ENCODE measurements around the gene HAND2.

Gene HAND2

DNA sequence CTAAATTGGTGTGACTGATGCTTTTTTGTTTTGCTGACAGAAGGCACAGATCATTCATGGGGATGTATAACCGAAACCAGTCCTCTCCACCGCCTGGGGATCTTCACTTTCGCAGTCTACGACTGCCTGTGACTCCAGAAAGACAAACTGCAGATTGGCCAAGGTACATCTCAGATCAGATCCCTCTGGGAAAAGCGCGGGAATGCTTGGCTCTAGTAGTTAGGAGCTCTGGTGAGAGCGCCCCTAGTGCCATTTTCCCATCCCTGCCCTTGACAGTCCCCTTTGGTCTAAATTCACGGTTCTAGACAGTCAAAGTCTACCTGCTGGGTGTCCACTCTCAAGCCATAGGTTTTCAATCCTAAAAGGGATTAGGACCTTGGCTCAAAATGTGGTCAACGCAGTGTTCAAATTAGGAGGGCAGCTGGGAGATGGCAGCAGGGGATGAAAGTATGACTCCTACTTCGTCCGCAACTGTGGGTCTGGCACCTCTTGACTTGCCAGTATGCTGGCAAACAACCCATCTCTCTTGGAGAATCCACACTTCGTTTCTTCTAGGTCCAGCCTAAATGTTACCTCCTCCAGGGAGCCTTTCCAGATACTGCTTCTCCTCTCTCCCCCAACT lies 6.9 kb upstream of the HAND2 start:
- no peak for DNase-seq

DNA sequence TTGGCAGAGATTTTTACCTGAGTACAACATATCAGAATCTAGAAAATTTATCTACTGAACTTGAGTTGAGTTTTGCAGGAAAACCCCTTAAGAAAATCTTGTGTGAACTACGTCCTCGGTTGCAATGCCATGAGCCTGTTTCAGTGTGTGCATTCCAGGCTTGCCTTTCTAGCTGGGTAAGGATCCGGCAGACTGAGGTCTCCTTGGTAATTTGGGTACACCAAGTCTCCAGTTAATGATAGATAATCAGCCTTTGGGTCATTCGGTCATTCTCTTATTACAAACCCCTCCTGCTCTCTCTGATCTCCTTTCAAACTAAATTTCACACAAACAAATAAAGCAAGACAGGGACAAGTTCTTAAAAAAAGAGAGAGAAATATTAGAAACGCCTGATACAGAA lies 5.9 kb upstream of the HAND2 start:
- DNase-seq: no peak

DNA sequence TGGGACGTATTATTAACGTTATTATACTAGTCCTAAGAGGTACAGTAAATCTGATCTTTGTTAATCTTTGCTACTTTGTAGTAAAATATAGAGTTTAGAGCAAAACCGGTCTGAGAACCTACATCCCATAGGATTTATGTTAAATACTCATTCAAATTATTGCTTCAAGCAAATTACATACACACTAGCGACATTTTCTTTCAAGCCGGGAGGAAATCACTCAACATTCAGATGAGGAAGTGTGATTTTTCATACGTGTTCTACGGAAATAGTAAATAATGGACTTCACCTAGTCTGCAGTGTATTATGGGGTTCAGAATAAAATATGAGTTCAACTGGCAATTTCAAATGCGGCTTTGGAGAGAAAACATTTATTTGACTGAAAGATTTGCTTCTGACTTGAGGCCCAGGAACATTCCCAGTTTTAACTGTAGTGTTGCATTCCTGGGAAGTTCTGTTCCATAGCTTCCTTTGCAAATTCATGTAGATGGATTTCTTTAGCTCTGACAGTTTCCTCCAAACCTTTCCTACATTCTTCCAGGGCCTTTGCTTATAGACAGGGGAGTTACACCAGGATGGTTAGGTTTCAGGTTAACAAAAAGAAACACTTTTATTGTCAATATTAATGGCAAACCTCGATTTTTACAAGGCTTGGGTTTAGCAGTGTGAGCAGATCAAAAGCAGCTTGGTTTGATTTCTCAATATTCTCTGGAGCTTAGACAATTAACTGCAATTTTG lies 5.3 kb upstream of the HAND2 start:
- DNase-seq: no peak

- DNase-seq: no peak
Measured at GRCh38 chr4:173534434-173534833, 4.4 kb upstream of the HAND2 start.

- no peak for DNase-seq
Measured at GRCh38 chr4:173532725-173533511, 2.9 kb upstream of the HAND2 start.

DNA sequence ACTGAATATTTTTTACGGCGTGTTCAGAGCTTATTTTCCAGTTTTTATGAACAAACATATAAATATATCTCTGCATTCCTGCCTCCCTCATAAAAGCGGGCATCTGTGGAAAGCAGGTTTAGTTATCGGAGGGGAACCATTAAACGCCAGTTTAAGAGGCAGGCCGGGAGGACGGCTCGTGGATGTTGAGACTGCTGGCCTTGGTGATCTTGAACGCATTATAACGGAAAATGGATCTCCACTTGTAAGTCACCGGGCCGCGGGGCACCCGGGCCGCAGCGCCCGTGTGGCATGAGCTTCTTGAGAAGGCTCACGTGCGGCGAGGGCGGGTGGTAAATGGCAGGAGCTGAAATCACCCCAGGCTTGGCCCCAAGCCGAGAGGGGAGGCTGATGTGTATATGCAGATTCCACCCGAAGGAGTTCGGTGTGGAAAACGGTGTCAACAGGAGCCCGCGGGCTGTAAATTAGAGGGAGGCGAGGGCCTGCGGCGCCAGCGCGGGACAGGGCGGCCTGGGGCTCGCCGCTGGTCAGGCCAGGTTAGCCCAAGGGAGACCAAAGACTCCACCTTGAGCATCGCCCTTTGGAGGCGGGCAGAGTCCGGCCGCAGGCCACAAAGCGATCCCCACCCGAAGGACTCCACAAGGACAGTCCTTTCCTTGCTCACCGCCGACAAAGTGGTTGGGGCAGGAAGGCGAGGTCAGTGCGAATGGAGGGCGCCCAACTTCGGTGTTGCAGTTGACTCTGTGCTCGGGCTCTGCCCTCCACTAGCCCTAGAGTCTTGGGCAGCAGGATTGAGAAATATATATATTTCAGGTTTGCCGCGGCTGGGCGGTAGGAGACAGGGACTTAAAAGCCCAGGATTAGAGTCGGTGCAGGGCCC lies 1.3 kb upstream of the HAND2 start:
- no peak for DNase-seq

DNA sequence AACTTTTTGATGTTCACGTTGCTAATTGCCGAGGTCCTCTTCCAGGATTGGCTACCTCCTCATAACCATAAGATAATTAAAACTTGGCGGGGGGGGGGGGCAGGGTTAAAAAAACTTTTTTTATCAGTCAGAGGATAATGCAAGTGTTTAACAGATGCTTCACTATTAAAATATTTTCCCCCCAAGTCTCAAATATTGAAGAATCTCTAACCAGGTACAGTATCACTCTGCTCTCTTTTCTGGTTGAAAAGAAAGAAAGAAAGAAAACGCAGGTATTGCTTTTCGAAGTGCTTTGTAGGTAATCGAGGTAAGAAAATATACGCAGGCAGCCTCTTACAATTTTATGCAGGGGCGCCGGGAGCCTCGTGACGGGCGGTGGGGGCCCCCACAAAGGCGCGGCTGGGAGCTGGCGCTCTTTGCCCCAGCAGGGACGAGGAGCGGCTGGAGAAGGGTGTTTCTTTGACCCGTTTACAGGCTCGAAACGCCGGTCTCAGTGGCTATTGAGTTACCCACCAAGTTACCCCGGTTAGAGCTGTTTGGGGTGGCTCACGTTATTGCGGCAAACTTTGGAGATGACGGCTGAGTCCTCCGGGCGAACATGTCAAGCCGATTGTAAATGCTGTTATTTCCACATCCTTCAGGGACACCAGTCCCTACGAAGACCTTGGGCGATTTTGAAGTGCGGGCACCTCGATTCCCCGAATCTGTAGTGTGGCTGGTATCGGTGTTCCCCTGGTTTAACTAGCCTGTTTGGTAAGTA lies 477 bp upstream of the HAND2 start:
- DNase-seq: no peak

GRCh38 chr4:173528378-173529321 lies 1.4 kb downstream of the HAND2 start:
- no peak for DNase-seq

GRCh38 chr4:173527103-173527891 lies 2.7 kb downstream of the HAND2 start:
- no peak for DNase-seq

- no peak for DNase-seq
Measured at GRCh38 chr4:173526724-173527102, 3.3 kb downstream of the HAND2 start.

DNA sequence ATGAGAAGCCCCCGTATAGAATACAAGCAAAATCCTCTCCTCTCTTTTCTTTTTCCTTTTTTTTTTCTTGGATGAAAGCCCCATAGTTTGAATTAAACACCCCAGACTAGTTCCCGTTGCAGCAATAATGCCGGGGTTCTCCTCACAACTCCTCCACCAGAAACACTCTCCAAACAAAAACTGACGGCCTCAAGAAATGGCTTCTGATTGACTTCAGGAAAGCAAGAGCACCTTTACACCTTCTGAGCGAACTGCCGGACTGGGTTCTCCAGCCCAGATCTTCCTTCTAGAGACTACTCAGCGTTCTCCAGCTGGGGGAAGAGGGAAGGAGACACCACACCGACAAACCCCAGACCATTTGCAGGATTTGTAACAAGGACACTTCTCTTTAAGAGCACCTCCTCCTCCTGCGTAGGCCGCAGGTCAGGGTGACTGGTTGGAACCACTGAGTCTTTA lies 4.0 kb downstream of the HAND2 start:
- DNase-seq: no peak

GRCh38 chr4:173525118-173526011 lies 4.7 kb downstream of the HAND2 start:
- no peak for DNase-seq

DNA sequence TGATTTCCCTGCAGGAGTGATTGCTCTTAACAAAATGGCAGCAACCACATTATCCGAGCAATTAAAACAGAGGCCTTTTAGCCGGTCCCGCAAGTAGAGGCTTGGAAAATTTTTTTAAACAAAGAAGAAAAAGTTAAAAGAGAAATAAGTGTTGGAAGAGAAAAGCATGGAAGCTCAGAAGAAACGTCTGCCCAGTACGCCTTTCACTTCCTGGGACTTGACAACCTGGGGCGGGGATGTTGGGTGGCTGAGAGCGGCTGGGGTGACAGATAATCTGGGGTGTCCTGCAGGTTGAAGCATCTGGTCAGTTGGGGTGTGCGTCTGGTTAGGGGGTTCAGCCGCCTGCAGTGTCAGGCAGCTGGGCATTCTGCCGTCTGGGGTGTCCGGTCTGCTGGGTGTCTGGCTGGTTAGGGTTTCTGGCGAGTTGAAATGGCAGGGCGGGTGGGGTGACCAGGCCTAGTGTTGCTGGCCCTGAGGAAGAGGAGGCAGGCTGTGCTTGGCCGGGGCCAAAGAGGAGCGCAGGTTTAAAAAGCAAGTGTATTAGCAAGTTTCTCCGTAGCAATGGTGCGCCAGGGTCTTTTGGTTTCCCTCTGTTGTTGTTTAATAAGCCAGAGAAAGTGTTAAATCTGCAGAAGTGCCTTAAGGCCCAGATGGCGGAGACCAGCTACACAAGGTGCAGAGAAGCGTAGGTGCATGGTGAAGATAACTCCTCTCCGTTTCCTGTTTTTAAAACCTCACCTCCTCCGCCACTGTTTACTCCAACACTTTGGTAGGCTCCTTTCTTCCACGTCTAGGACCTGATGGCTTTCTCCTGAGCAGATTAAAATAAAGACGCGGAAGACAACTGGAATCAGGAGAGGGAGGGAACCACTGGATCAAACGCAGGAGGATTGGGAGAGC lies 5.6 kb downstream of the HAND2 start:
- DNase-seq: no peak

GRCh38 chr4:173522951-173523395 lies 7.1 kb downstream of the HAND2 start:
- no peak for DNase-seq

GRCh38 chr4:173522160-173522950 lies 7.7 kb downstream of the HAND2 start:
- peak in 3 of 51 donors; percentile 8 to 12 (median 10) for DNase-seq

All from hypothalamus (tissue), 51 donors.